ENCODE measurements around the gene RAB3A.

Gene RAB3A

DNA sequence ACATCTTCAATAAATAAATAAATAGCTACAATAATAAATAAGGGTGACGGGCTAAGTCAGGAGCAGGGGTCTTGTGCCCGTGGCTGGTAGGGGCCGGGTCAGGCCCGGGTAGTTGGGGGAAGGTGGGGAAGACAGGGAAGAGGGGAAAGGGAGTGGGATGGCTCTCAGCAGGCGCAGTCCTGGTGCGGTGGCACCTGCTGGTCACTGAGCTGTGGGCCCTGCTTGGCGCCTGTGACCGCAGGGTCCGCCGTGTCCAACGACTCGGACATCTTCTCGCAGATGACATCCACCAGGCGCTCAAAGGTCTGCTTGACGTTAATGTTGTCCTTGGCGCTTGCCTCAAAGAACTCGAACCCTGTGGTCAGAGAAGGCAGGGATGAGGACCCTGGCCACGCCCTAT lies 6.5 kb downstream of the RAB3A start:
- no peak overlapping the region for H2AK5ac ChIP-seq (ENCODE audit: low read length, severe bottlenecking)
- H3K79me1 ChIP-seq (replicated peaks; ENCODE audit: low read length, poor library complexity, severe bottlenecking) = peaks cover 14% of the 10 kb centered on the region
- H3K18ac ChIP-seq (ENCODE audit: low read depth in 1 of 2, low read length in 2 of 2) = no peak overlapping the region
- no peak overlapping the region for H3K9ac ChIP-seq (ENCODE audit: low read length)
- H3K27ac ChIP-seq (ENCODE audit: low read length, poor library complexity, severe bottlenecking) = no peak overlapping the region
- no peaks in the 10 kb centered on the region for H3K27me3 ChIP-seq (ENCODE audit: control insufficient read depth in 1 of 2, insufficient read depth in 1 of 2, low read length in 2 of 2)
- peaks cover 47 to 49% of the 10 kb centered on the region in 2 experiments for H3K36me3 ChIP-seq (ENCODE audit: control insufficient read depth in 1 of 2, insufficient read depth in 2 of 2, low read depth in 1 of 2, low read length in 2 of 2)
- no peak overlapping the region for H2BK15ac ChIP-seq (ENCODE audit: low read depth, poor library complexity, severe bottlenecking)
- no peak overlapping the region for H2BK12ac ChIP-seq (ENCODE audit: low read length in 2 of 2)
- no peak overlapping the region for H3K4ac ChIP-seq (ENCODE audit: low read depth in 1 of 2, low read length in 2 of 2)
- no peak overlapping the region for H4K8ac ChIP-seq (ENCODE audit: low read length)
- 94% methylated on average over 18 of the region's 18 CpGs for WGBS
- H3K4me2 ChIP-seq (ENCODE audit: low read length, poor library complexity, severe bottlenecking) = no peak overlapping the region
- H3K4me1 ChIP-seq (ENCODE audit: control insufficient read depth, insufficient read depth, low read depth, low read length) = peaks cover 17% of the 10 kb centered on the region
- H3K4me3 ChIP-seq (ENCODE audit: insufficient read depth in 1 of 2, low read depth in 1 of 2, low read length in 2 of 2) = no peak overlapping the region
- no peak overlapping the region for H3K23ac ChIP-seq (ENCODE audit: low read length in 2 of 2)
- H3K9me3 ChIP-seq (ENCODE audit: control insufficient read depth, low read length) = no peaks in the 10 kb centered on the region
- no peak overlapping the region for H2AFZ ChIP-seq (ENCODE audit: low read depth, low read length)
- H2BK120ac ChIP-seq (ENCODE audit: low read depth, low read length) = no peak overlapping the region
- no peak overlapping the region for H4K91ac ChIP-seq (ENCODE audit: low read length)
- no peak overlapping the region for H3K14ac ChIP-seq (ENCODE audit: low read length in 2 of 2)
- no peak for DNase-seq
- no peak overlapping the region for H2BK5ac ChIP-seq (ENCODE audit: low read depth, low read length, poor library complexity, severe bottlenecking)

DNA sequence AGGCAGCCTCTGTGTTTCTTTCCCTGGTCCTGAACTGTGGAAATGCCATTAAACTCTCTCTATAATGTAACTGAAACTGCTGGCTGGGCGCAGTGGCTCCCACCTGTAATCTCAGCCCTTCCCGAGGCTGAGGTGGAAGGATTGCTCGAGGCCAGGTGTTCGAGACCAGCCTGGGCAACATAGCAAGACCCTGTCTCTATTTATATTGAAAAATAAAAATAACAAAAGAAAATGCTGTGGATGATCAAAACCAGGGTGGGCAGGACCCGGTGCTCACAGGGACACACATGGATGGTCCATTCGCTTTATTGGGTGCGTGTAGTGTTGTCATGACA lies 7.4 kb downstream of the RAB3A start:
- Histone ChIP-seq H2BK15ac (ENCODE audit: low read depth, poor library complexity, severe bottlenecking) (no peak overlapping the region), H4K8ac (ENCODE audit: low read length) (no peak overlapping the region), H3K79me1 (replicated peaks; ENCODE audit: low read length, poor library complexity, severe bottlenecking) (peaks cover 14% of the 10 kb centered on the region), H3K14ac (ENCODE audit: low read length in 2 of 2) (no peak overlapping the region), H3K4me2 (ENCODE audit: low read length, poor library complexity, severe bottlenecking) (no peak overlapping the region), H2BK5ac (ENCODE audit: low read depth, low read length, poor library complexity, severe bottlenecking) (no peak overlapping the region), H3K23ac (ENCODE audit: low read length in 2 of 2) (no peak overlapping the region), H3K36me3 (ENCODE audit: control insufficient read depth in 1 of 2, insufficient read depth in 2 of 2, low read depth in 1 of 2, low read length in 2 of 2) (peaks cover 41 to 46% of the 10 kb centered on the region in 2 experiments), H3K27ac (ENCODE audit: low read length, poor library complexity, severe bottlenecking) (no peak overlapping the region), H2BK120ac (ENCODE audit: low read depth, low read length) (no peak overlapping the region), H3K27me3 (ENCODE audit: control insufficient read depth in 1 of 2, insufficient read depth in 1 of 2, low read length in 2 of 2) (no peaks in the 10 kb centered on the region), H3K4ac (ENCODE audit: low read depth in 1 of 2, low read length in 2 of 2) (no peak overlapping the region), H3K9me3 (ENCODE audit: control insufficient read depth, low read length) (no peaks in the 10 kb centered on the region), H3K4me1 (ENCODE audit: control insufficient read depth, insufficient read depth, low read depth, low read length) (peaks cover 18% of the 10 kb centered on the region), H2AK5ac (ENCODE audit: low read length, severe bottlenecking) (no peak overlapping the region), H3K18ac (ENCODE audit: low read depth in 1 of 2, low read length in 2 of 2) (no peak overlapping the region), H2BK12ac (ENCODE audit: low read length in 2 of 2) (no peak overlapping the region), H3K4me3 (ENCODE audit: insufficient read depth in 1 of 2, low read depth in 1 of 2, low read length in 2 of 2) (no peak overlapping the region), H4K91ac (ENCODE audit: low read length) (no peak overlapping the region), H3K9ac (ENCODE audit: low read length) (no peak overlapping the region), H2AFZ (ENCODE audit: low read depth, low read length) (no peak overlapping the region)
- WGBS = 86% methylated on average over 6 of the region's 7 CpGs
- DNase-seq = no peak

DNA sequence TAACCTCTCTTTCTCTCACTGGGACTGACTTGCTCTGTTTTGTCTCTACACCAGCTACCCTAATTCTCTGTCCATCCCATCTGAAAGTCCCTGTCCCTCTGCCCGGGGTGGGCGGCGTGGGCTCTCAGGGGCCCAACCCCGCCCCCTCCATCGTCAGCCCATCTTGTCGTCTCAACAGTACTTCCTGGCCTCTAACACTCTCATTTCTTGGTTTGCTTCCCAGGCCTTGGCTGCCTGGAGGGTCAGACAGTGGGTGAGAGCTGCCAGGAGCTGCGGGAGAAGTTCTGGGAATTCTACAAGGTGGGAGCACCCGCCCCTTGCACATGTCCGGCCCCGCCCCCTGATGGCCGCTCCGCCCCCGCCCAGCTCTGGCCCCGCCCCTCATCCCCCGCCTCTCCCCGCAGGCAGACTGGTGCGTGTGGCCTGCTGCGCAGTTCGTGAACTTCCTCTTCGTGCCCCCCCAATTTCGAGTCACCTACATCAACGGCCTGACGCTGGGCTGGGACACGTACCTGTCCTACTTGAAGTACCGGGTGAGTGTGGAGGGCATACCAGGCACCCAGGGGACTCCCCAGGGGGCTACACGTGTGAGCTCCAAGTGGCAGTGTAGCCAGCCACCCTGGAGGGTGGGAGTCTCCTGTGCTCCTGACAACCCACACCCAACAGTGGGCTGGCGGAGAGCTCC lies 9.1 kb downstream of the RAB3A start:
- Histone ChIP-seq H3K27ac (ENCODE audit: low read length, poor library complexity, severe bottlenecking) (no peak overlapping the region), H3K79me1 (replicated peaks; ENCODE audit: low read length, poor library complexity, severe bottlenecking) (peaks cover 14% of the 10 kb centered on the region), H2BK120ac (ENCODE audit: low read depth, low read length) (no peak overlapping the region), H4K91ac (ENCODE audit: low read length) (peak overlapping the region; percentile 20), H3K9me3 (ENCODE audit: control insufficient read depth, low read length) (no peaks in the 10 kb centered on the region), H3K23ac (ENCODE audit: low read length in 2 of 2) (peak overlapping the region in 1 of 2 experiments; percentile 73), H3K14ac (ENCODE audit: low read length in 2 of 2) (no peak overlapping the region), H2BK15ac (ENCODE audit: low read depth, poor library complexity, severe bottlenecking) (peak overlapping the region; percentile 93), H3K4ac (ENCODE audit: low read depth in 1 of 2, low read length in 2 of 2) (no peak overlapping the region), H4K8ac (ENCODE audit: low read length) (no peak overlapping the region), H3K4me1 (ENCODE audit: control insufficient read depth, insufficient read depth, low read depth, low read length) (peaks cover 16% of the 10 kb centered on the region), H3K27me3 (ENCODE audit: control insufficient read depth in 1 of 2, insufficient read depth in 1 of 2, low read length in 2 of 2) (no peaks in the 10 kb centered on the region), H3K4me3 (ENCODE audit: insufficient read depth in 1 of 2, low read depth in 1 of 2, low read length in 2 of 2) (peak overlapping the region in 1 of 2 experiments; percentile 90), H3K9ac (ENCODE audit: low read length) (peak overlapping the region; percentile 91), H3K4me2 (ENCODE audit: low read length, poor library complexity, severe bottlenecking) (no peak overlapping the region), H2BK5ac (ENCODE audit: low read depth, low read length, poor library complexity, severe bottlenecking) (no peak overlapping the region), H2AK5ac (ENCODE audit: low read length, severe bottlenecking) (no peak overlapping the region), H2AFZ (ENCODE audit: low read depth, low read length) (no peak overlapping the region), H2BK12ac (ENCODE audit: low read length in 2 of 2) (no peak overlapping the region), H3K36me3 (ENCODE audit: control insufficient read depth in 1 of 2, insufficient read depth in 2 of 2, low read depth in 1 of 2, low read length in 2 of 2) (peaks cover 33 to 41% of the 10 kb centered on the region in 2 experiments), H3K18ac (ENCODE audit: low read depth in 1 of 2, low read length in 2 of 2) (no peak overlapping the region)
- WGBS = 63% methylated on average over 23 of the region's 27 CpGs
- peak; percentile 24 for DNase-seq

DNA sequence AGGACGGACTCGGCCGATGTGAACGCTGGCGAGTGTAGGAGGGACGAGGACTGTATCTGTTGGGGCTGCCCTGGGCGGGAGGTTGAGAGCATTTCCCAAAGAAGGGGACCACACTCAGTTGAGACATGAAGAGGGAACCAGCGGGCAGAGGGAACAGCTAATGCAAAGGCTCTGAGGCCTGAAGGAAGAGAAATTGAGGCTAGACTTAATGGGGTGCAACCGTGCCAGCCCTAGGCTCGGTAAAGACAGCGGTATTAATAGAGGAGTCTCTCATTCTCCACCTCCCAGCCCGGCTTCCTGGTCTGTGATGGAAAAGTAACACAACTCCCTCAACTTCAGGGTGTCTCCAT lies 9.7 kb downstream of the RAB3A start:
- no peaks in the 10 kb centered on the region for H3K27me3 ChIP-seq (ENCODE audit: control insufficient read depth in 1 of 2, insufficient read depth in 1 of 2, low read length in 2 of 2)
- no peak overlapping the region for H2BK5ac ChIP-seq (ENCODE audit: low read depth, low read length, poor library complexity, severe bottlenecking)
- H3K4me2 ChIP-seq (ENCODE audit: low read length, poor library complexity, severe bottlenecking) = peak overlapping the region; percentile 66
- H2BK120ac ChIP-seq (ENCODE audit: low read depth, low read length) = no peak overlapping the region
- no peak overlapping the region for H4K8ac ChIP-seq (ENCODE audit: low read length)
- no peak overlapping the region for H3K4ac ChIP-seq (ENCODE audit: low read depth in 1 of 2, low read length in 2 of 2)
- peak overlapping the region in 1 of 2 experiments; percentile 90 for H3K4me3 ChIP-seq (ENCODE audit: insufficient read depth in 1 of 2, low read depth in 1 of 2, low read length in 2 of 2)
- H3K14ac ChIP-seq (ENCODE audit: low read length in 2 of 2) = no peak overlapping the region
- no peak overlapping the region for H2BK15ac ChIP-seq (ENCODE audit: low read depth, poor library complexity, severe bottlenecking)
- DNase-seq = no peak
- peaks cover 29 to 40% of the 10 kb centered on the region in 2 experiments for H3K36me3 ChIP-seq (ENCODE audit: control insufficient read depth in 1 of 2, insufficient read depth in 2 of 2, low read depth in 1 of 2, low read length in 2 of 2)
- peak overlapping the region; percentile 91 for H3K9ac ChIP-seq (ENCODE audit: low read length)
- H3K79me1 ChIP-seq (replicated peaks; ENCODE audit: low read length, poor library complexity, severe bottlenecking) = peaks cover 14% of the 10 kb centered on the region
- H3K9me3 ChIP-seq (ENCODE audit: control insufficient read depth, low read length) = no peaks in the 10 kb centered on the region
- H2AK5ac ChIP-seq (ENCODE audit: low read length, severe bottlenecking) = no peak overlapping the region
- H2BK12ac ChIP-seq (ENCODE audit: low read length in 2 of 2) = no peak overlapping the region
- H2AFZ ChIP-seq (ENCODE audit: low read depth, low read length) = no peak overlapping the region
- peak overlapping the region; percentile 13 for H4K91ac ChIP-seq (ENCODE audit: low read length)
- 75% methylated on average over 12 of the region's 12 CpGs for WGBS
- no peak overlapping the region for H3K23ac ChIP-seq (ENCODE audit: low read length in 2 of 2)
- no peak overlapping the region for H3K27ac ChIP-seq (ENCODE audit: low read length, poor library complexity, severe bottlenecking)
- no peak overlapping the region for H3K18ac ChIP-seq (ENCODE audit: low read depth in 1 of 2, low read length in 2 of 2)
- H3K4me1 ChIP-seq (ENCODE audit: control insufficient read depth, insufficient read depth, low read depth, low read length) = peaks cover 16% of the 10 kb centered on the region
